Tibial nerve (tissue), 4 donors: ENCODE results near the gene LGALS12. TPM values are rescaled to one million over a fixed set of nuclear protein-coding genes. Genes with fewer than 3 reads are reported as not detected.

Experiments
- DNase-seq, 2 donors: peaks; one replicate each; pipeline ENCODE4 v3.0.0-alpha.2; 2019; ENCODE audit warnings: low spot score in 2 of 2
- H3K27ac ChIP-seq, 4 donors: fragments of 200-600 bp; sonication (generic) in 3 of 4; one replicate each; pipeline ENCODE4 v1.5.1; 2017 to 2019; ENCODE audit warnings: mild to moderate bottlenecking in 1 of 4
- H3K27me3 ChIP-seq, 2 donors: fragments of 200-600 bp; sonication (generic) in 1 of 2; one replicate each; pipeline versions ENCODE4 v1.5.1 to v1.6.0; 2017 to 2019
- H3K36me3 ChIP-seq, 3 donors: fragments of 200-600 bp; sonication (generic); one replicate each; pipeline ENCODE4 v1.5.1; 2018 to 2019
- H3K4me1 ChIP-seq, 4 donors: fragments of 200-600 bp; sonication (generic) in 3 of 4; one replicate each; pipeline ENCODE4 v1.5.1; 2017 to 2019
- H3K4me3 ChIP-seq, 4 donors: fragments of 200-600 bp; sonication (generic) in 3 of 4; one replicate each; pipeline ENCODE4 v1.5.1; 2017 to 2019; ENCODE audit warnings: mild to moderate bottlenecking in 1 of 4, moderate library complexity in 1 of 4
- H3K9me3 ChIP-seq, 4 donors: fragments of 200-600 bp; sonication (generic) in 3 of 4; one replicate each; pipeline ENCODE4 v1.5.1; 2017 to 2019
- EP300 ChIP-seq, 2 donors: sonication (generic); formaldehyde crosslinking; IDR thresholded peaks; one replicate each; pipeline ENCODE4 v1.6.1; 2017; ENCODE audit warnings: antibody characterized with exemption in 2 of 2, mild to moderate bottlenecking in 1 of 2
- POLR2A ChIP-seq, 2 donors: fragments of 450-650 bp; IDR thresholded peaks; one replicate each; pipeline ENCODE4 v1.6.1; 2017; ENCODE audit warnings: antibody characterized with exemption in 2 of 2, mild to moderate bottlenecking in 2 of 2, moderate library complexity in 2 of 2
- WGBS, 2 donors: methylation state at CpG; one replicate each; pipeline ENCODE4 v1.1.5; 2018; 5-methylcytosine and 5-hydroxymethylcytosine counted together
- total RNA-seq, 4 donors: library from RNA; depleted of rRNA; stranded (reverse); fragments of >200 nt; gene quantifications; one replicate each; pipeline ENCODE4 v1.1.0, GENCODE V29; 2016
- TF ChIP-seq, protein P1 (sequence below), 5 experiments: fragments of 200-600 bp in 3 of 5; fragments of 450-650 bp in 2 of 5; sonication (generic) in 3 of 5; IDR thresholded peaks; one replicate each; pipeline ENCODE4 v1.5.1; 2016 to 2019; ENCODE audit warnings: antibody characterized with exemption in 5 of 5, mild to moderate bottlenecking in 3 of 5, moderate library complexity in 2 of 5

The LGALS12 gene
- total RNA-seq, 4 donors from 2014 or later, result 7.3 to 32.7 (median 14.9) TPM

DNA sequence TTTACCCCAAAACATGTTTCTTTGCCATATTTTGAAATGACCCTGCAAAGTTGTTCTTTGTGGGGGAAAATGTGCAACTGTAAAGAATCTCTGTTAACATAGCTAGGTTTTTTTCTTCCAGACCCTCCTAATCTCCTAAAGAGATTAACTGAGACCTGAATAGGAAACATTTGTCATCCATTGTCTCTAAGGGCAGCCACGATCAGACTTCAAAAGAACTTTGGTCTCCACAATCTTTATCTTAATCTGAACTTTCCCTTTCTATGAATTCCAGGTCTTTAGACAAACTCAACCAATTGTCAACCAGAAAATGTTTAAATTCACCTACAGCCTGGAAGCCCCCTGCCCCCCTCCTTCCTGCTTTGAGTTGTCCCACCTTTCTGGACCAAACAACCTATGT is 4.6 kb upstream of the LGALS12 start:
- H3K9me3 ChIP-seq, result peaks cover 0 to 17% (median 1%) of the 10 kb centered on the region in 4 donors
- H3K4me1 ChIP-seq, result peaks cover 0 to 18% (median 9%) of the 10 kb centered on the region in 4 donors
- H3K4me3 ChIP-seq, result no peak overlapping the region
- DNase-seq, result no peak
- H3K27me3 ChIP-seq, result no peaks in the 10 kb centered on the region
- TF ChIP-seq, protein P1, sequence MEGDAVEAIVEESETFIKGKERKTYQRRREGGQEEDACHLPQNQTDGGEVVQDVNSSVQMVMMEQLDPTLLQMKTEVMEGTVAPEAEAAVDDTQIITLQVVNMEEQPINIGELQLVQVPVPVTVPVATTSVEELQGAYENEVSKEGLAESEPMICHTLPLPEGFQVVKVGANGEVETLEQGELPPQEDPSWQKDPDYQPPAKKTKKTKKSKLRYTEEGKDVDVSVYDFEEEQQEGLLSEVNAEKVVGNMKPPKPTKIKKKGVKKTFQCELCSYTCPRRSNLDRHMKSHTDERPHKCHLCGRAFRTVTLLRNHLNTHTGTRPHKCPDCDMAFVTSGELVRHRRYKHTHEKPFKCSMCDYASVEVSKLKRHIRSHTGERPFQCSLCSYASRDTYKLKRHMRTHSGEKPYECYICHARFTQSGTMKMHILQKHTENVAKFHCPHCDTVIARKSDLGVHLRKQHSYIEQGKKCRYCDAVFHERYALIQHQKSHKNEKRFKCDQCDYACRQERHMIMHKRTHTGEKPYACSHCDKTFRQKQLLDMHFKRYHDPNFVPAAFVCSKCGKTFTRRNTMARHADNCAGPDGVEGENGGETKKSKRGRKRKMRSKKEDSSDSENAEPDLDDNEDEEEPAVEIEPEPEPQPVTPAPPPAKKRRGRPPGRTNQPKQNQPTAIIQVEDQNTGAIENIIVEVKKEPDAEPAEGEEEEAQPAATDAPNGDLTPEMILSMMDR (IDR thresholded peaks at IDR 0.05), result no peak
- TF ChIP-seq EP300 (IDR thresholded peaks at IDR 0.05), result no peak
- TF ChIP-seq POLR2A (IDR thresholded peaks at IDR 0.05), result no peak
- 70 to 73% methylated on average over 1 of the region's 1 CpG for whole genome bisulfite sequencing, 2 donors
- no peak overlapping the region for H3K27ac ChIP-seq
- no peaks in the 10 kb centered on the region for H3K36me3 ChIP-seq

DNA sequence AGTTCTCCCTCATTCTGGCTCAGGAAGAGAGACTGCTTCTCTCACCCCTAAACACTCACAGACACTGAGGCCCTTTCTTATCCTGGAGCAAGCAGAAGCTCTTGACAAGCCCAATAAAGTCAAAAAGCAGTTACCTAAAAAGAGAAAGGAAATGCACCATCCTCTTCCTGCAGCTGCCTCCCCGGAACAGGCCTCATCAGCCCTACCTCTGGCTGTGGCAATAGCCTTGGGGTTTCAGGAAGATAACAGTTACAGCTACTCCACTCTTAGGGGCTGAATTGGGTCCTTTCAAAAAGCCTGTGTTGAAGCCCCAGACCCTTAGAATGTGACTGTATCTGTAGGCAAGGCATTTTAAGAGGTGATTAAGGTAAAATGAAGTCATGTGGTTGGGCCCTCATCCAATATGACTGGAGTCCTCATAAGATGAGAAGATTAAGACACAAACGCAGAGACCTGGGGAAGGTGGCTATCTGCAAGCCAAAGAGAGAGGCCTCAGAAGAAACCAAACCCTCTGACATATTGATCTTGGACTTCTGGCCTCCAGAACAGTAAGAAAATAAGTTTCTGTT is 3.5 kb upstream of the LGALS12 start:
- Histone ChIP-seq H3K4me1 (peaks cover 0 to 22% (median 10%) of the 10 kb centered on the region in 4 donors), H3K4me3 (no peak overlapping the region), H3K9me3 (peaks cover 0 to 17% (median 1%) of the 10 kb centered on the region in 4 donors), H3K27me3 (no peaks in the 10 kb centered on the region), H3K36me3 (no peaks in the 10 kb centered on the region), H3K27ac (no peak overlapping the region)
- DNase-seq, result no peak
- WGBS, 2 donors, result 67 to 80% methylated on average over 2 of the region's 2 CpGs
- TF ChIP-seq POLR2A (IDR thresholded peaks at IDR 0.05) (no peak), EP300 (IDR thresholded peaks at IDR 0.05) (no peak)
- TF ChIP-seq, protein P1 (IDR thresholded peaks at IDR 0.05), result no peak

DNA sequence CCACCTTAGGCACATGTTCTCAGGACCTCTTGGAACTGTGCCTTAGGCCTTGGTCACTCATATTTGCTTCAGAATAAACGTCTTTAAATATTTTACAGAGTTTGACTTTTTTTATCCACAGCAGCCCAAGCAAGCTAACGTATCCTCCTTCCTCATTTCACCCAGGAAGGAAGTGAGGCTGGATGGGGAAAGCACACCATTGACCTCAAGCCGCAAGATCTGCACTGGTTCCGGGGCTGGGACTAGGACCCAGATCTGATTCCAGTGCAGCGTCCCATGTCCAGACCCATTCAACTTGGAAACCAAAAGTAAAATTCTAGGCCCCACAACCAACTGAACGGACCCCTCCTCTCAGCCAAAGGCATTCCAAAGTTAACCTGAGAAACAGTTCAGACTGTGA is 2.4 kb upstream of the LGALS12 start:
- peaks cover 0 to 17% (median 1%) of the 10 kb centered on the region in 4 donors for H3K9me3 ChIP-seq
- 76 to 84% methylated on average over 6 of the region's 6 CpGs for WGBS, 2 donors
- no peak for DNase-seq
- H3K4me3 ChIP-seq, result no peak overlapping the region
- H3K36me3 ChIP-seq, result no peaks in the 10 kb centered on the region
- peaks cover 0 to 22% (median 10%) of the 10 kb centered on the region in 4 donors for H3K4me1 ChIP-seq
- no peaks in the 10 kb centered on the region for H3K27me3 ChIP-seq
- H3K27ac ChIP-seq, result no peak overlapping the region
- TF ChIP-seq, protein P1 (IDR thresholded peaks at IDR 0.05), result no peak
- TF ChIP-seq EP300 (IDR thresholded peaks at IDR 0.05) (peak in 1 of 2 donors; percentile 14), POLR2A (IDR thresholded peaks at IDR 0.05) (no peak)

DNA sequence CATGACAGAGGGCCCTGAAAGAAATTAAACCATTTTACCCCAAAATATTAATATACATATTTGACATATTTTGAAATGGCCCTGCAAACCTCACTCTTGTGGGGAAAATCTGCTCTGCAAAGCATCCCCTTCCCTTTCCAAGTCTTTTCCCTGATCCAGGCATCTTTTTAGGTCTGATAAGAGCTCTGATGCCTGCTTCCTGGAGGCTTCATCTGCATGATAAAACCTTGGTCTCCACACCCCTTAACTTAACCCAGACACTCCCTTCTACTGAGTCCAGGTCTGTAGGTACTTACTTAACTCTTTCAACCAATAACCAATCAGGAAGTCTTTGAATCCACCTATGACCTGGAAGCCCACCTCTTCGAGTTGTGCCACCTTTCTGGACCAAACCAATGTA is 1.8 kb upstream of the LGALS12 start:
- H3K4me3 ChIP-seq, result no peak overlapping the region
- peaks cover 0 to 17% (median 1%) of the 10 kb centered on the region in 4 donors for H3K9me3 ChIP-seq
- H3K36me3 ChIP-seq, result no peaks in the 10 kb centered on the region
- 91 to 100% methylated on average over 1 of the region's 1 CpG for WGBS, 2 donors
- no peak for DNase-seq
- no peaks in the 10 kb centered on the region for H3K27me3 ChIP-seq
- H3K4me1 ChIP-seq, result peaks cover 0 to 22% (median 10%) of the 10 kb centered on the region in 4 donors
- TF ChIP-seq, protein P1 (IDR thresholded peaks at IDR 0.05), result no peak
- TF ChIP-seq EP300 (IDR thresholded peaks at IDR 0.05) (no peak), POLR2A (IDR thresholded peaks at IDR 0.05) (no peak)
- no peak overlapping the region for H3K27ac ChIP-seq

DNA sequence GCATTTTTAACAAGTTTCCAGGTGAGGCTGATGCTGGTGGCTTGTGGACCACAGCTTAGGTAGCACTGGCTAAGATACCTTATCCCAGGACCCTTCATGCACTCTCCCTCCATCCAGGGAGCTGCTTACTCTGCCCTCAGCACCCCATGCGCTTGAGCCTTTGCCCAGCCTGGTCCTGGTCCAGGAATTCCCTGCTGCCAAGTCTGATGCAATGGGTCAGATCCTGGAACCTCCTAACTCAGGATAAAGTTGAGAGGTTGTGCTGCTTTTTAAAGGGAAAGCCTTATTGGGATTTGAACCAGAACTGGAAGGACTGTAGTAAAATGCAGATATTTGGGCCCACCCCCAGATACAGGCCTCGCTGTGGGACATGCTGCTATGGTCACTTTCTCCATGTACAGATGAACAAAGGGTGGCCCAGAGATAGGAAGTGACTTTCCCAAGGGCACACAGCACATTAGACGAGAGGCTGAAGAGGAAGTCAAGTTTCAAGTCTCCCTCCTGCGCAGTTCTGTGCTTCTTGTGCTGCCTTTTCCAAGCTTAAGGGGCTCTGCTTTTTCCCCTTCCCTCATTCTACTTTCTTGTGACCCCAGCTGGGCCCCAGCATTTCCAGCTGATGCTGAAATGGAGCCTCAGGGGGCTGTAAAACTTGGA is 824 bp upstream of the LGALS12 start:
- no peak for DNase-seq
- no peak overlapping the region for H3K4me3 ChIP-seq
- H3K27ac ChIP-seq, result no peak overlapping the region
- peaks cover 0 to 9% (median 1%) of the 10 kb centered on the region in 4 donors for H3K9me3 ChIP-seq
- TF ChIP-seq EP300 (IDR thresholded peaks at IDR 0.05) (peak in 1 of 2 donors; percentile 18), POLR2A (IDR thresholded peaks at IDR 0.05) (no peak)
- WGBS, 2 donors, result 66 to 74% methylated on average over 4 of the region's 4 CpGs
- no peaks in the 10 kb centered on the region for H3K36me3 ChIP-seq
- no peaks in the 10 kb centered on the region for H3K27me3 ChIP-seq
- peaks cover 0 to 26% (median 12%) of the 10 kb centered on the region in 4 donors for H3K4me1 ChIP-seq
